HG03045 (cell line): ENCODE measurements around the gene CELF4.

Source experiments
- ATAC-seq: cut with Tn5 transposase; IDR thresholded peaks from one replicate; pipeline ENCODE4 v1.9.1; 2021; ENCODE audit warnings: mild to moderate bottlenecking, moderate library complexity; ENCODE audit not compliant: unreplicated experiment

CELF4 gene

DNA sequence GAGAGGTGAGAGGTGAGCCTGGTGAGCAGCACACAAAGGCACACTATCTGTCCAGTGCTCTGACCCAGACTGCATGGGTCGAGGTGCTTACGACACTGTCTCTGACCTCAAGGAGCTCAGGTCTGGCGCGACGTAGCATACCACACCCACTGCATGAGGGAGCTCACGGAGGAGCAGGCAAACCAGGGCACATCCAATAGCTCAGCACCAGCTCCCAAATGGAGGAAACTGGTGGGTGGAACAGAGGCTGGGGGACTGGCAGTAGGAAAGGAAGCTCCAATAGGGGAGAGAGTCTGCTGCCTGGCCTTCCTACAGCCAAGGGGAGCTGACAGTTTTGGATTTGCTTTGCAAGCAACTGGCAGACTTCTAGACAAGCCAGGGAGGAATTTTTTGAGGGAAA lies 36.3 kb downstream of the CELF4 start:
- ATAC-seq = no peak

DNA sequence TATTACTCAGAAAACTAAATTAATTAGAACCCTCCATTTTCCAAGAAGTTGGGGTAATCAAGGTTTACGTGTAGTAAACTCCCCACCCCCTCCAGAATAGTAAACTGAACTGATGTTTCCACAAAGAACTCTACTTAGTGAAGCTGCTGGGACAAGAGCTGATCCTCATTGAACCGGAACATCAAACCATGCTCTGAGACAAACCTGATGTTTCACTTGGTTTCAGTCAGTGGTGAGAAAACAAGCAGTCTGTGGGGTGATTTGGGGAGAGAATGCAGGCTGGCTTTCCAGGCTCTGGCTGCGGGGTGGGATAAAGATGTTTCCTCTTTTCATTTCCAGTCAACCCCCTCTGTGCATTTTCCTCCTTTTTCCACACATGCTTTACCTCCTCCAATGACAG lies 38.2 kb downstream of the CELF4 start:
- no peak for ATAC-seq

DNA sequence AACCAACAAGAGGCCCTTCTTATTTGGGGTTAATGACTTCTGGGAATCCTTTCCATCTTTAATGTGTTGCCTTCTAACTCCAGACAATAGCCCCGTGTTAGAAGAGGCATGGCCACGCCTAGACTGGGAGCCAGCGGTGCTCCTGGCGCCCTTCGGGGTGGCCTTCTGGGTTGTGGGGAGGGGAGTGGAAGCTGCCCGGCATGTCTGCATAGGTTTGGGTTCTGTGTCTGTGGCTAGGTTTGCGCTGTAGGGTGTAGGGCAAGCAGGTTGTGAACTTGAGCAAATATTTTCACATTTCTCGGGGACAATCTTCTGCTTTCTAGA lies 40.4 kb downstream of the CELF4 start:
- no peak for ATAC-seq

DNA sequence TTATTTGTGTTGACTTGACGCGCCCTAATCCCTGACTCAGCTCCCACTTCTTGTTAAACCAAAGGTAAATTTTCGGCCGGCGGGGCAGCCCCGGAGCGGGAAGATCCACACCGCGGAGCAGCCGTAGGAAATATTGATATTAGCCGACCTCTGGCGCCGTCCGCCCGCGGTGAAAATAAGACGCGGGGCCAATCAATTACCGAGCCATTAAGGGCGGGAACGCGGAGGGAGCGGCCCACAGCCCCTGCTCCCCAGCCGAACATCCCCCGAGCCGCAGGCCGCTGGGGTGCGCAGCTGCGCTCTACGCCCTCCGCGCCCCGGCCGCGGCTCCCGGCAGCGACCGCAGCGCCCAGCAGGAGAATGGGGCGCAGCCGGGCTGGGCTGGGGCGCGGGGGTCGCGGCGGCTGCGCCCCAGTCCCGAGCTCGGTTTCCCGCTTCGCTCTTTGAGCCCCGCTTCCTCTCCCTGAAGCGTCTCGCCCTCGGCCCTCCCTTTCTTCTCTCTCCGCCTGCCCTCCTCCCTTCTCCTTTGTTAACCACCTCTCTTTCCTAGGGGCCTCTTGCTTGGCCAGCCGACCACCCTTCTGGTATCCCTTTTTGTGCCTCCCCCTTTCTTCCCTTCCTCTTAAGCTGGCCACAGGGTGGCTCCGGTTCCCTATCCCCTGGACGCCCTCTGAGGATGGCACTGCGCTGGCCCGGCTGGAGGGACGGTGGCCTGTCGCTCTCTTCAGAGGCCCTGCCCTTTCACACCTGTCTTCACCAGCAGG lies 40.9 kb downstream of the CELF4 start:
- no peak for ATAC-seq

DNA sequence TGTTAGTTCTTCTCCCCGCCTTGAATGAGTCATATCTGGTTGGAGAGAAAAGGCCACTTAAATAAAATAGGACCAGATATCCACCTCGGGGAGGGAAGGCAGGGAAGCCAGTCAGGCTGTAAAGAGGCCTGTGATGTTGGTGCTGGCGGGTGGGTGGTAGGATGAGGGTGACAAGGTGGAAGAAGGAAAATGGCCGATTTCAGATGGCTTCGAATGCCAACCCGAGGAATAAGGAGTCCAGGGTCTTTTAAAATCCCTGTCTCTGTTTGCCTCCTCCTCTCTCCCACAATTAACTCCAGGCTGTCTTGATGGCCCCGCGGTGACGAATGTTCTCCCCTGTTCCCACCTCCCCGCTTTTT lies 41.5 kb downstream of the CELF4 start:
- no peak for ATAC-seq

DNA sequence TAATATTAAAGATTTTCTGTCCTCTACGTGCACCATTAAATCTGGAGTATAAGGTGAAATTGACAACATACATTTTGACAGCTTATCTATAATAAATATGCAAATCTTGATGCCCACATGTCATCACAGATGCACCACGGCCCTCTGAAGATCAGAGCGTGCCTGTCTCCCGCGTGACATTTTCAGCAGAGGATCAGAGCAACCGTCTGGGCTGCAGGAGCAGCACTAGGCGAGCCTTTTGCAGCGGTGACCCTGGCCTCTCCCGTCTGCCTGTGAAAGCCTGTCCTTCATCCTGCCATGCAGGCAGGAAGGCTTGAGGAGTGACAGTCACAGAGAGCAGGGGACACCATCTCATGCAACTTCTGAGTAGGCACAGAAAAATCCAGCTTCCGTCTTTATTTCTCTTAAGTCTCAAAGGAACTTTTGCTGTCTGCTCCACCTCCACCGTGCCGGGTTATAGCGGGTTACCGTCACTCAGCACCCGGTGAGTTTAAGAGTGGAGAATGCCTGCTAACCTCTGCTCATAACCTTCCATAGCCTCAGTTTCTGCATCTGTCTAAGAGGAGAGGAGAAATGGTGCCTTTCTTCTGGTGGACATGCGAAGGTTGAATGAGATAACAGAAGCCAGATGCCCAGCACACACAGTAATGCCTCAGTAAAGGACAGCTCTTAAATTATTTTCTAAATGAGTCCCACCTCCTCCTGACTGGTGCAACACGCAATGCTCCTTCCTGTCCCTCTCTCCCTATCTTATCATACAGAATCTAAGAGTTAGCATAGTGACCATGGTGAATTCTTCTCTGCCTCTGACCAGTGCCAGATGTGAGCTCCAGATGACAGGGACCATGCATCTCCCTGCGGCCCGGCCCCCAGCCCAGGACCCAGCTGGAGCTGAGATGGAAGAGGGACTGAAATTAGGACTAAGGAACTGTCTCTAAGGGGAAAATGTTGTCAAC lies 43.8 kb downstream of the CELF4 start:
- ATAC-seq = no peak

DNA sequence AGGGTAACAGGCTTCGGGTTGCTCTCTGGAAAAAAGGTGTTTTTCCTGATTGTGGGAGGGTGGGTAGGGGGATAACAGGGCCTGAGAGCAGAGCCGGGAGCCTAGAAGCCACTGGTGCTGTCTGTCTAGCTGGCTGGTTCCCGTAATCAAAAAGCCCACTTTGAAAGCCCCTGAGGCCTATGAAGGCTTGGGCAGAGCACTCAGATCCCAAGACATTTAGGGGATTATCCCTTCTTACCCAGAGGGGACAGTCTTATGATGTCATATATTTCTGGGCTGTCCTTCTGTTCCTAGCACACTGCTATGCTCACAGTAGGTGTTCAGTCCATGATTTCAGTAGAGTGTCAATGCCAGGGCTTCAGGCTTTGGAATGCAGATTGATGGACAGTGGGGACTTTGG lies 45.1 kb downstream of the CELF4 start:
- no peak for ATAC-seq

DNA sequence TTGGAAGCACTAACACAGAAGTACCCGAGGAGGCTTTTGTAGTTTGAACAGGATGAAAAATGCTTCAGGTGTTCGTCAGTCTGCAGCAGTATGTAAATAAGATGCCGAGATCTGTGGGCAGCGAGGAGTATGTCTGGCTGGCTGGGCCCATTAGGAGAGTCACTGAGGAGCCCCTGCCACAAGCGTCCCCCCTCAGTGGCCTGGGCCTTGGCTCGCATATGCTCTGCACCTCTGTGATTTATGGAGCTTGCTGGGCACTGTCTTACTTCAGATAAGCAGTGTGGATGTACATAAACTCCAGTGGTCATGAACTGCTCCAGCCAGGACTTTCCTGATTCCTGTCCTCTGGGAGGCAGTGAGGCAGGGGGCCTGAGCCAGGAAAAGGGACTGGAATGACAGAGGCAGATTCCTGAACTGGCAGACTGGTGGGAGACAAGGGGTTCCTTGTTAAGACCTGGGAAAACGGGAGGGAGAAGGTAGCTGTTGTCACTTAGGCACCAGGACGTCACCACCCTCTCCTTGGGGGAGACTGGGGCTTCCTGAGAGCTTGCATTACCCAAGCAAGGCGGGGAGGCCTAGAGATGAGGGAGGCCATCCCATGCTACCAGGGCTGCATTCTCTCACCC lies 46.0 kb downstream of the CELF4 start:
- no peak for ATAC-seq

DNA sequence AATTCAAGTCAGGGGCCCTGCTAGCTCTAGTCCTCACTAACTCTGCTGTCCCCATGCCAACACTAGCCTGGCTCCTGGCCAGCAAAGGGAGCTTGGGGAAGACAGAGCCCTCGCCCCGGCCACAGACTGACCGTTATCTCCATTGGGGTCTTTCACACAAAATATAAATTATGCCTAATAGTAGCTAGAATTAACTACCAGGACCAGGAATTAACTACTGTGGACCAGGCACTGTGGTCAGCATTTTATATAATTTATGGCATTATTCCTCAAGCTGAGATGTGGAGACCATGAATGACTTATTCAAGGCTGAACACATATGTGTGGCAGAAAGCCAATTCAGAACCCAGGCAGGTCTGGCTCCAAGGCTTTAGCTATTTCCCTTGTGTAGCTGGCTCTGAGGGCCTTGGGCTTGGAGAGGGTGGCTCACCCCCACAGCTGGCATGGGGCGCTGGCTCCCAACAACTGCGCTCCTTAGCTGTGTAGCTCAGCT lies 49.2 kb downstream of the CELF4 start:
- no peak for ATAC-seq

DNA sequence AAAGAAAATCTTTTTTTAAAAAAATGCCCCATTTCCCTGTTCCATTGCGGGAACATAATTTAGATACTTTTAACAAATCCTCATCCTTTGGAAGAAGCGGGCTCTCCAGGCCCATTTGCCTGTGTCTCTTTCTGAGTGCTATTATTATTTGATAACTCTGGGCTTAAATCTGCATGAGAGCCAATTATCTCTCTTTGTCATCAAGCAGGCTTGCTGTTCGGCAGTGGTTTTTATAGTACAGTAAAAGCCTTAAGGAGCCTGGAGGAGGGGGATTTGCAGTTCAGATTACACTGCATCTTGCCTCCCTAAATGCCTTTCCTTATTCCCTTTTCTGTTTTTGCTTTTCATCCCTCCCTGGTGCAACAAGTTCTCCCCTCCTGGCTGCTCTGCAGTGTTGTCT lies 50.6 kb downstream of the CELF4 start:
- no peak for ATAC-seq

DNA sequence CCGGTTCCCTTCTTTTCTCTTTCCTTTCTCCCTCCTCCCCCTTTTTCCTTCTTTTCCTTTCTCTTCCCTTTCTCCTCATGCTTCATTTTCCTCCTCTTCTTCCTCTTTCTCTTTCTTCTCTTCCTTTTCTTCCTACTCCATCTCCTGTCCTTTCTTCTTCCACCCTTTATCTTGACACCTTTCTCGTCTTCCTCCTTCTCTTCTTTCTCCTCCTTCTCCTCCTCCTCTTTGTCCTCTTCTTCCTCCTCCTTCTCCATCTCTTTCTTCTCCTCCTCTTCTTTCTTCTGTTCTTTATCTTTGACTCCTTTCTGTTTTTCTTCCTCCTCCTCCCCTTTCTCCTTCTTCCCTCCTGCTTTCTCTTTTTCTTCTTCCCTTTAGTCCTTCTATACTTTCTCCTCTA lies 53.2 kb downstream of the CELF4 start:
- ATAC-seq = no peak

DNA sequence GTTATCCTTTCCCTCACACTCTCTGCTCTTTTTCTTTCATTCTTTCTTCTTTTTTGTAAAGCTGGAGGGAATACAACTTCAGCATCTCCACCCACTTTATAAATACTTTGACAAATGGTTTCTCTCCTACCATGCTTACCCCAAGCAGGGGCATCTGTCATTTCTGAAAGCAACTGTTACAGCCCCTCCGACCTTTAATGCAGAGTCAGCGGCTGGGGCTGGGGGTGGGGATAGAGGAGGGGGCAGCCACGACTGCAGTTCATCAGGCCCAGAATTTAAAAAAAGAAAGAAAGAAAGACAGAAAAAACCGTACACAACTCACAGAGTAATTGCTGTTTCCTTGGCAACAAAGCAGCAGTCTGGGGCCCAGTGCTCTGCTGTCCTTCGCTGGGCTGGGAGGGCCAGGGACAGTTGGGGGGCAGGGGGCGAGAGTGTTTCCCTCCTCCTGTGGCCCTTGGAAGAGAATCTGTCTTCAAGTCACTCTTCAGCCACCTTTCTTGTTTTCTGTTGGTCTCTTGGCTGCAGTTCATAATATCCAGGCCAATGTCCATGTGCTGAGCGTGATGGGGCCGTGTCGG lies 53.8 kb downstream of the CELF4 start:
- ATAC-seq = no peak

DNA sequence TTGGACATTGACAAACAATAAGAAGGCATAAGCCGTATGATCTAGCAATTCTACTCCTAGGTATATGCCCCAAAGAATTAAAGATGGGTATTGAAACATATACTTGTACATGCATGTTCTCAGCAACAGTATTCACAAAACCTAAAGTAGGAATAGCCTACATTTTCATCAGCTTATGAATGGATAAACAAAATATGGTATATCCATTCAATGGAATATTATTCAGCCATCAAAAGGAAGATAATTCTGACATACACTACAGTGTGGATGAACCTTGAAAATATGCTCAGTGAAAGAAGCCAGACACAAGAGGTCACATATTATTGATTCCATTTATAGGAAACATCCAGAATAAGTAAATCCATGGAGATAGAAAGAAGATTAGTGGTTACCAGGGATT lies 56.0 kb downstream of the CELF4 start:
- no peak for ATAC-seq

DNA sequence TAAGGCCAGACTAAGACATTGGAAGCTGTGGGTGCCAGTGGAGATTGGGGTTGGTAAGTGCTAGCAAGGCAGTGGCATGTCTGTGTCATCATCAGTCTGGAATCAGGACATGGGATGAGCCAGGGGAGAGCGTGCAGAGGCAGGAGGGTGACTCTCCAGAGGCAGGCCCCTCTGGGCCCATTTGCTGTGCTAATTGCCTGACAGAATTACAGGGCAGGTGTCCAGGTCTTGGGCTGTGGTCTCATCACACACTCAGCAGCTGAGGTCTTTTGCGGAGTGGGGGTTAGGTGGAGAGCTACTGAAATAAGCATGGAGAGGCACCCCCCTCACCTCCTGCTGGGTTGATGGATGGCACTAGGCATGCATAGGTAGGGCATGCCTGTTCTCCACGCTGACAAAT lies 57.4 kb downstream of the CELF4 start:
- no peak for ATAC-seq

DNA sequence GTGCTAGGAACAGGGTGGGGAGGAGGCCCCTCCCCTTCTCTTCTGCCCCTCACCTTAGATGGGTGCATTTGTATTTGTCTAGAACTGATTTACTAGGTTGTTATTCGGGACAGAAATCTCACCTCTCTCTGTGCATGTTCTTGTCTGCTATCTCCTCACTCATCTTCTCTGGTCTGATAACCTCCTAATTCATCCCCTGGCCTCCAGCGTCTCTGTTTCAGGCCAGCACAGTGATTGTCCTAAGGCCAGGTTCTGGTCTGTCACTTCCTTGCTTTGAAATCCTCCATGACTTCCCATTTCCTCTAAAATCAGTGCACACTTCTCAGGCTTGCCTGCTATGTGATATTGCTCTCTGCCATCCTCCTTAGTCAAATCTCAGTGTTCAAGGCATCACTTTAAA lies 58.4 kb downstream of the CELF4 start:
- ATAC-seq = no peak

DNA sequence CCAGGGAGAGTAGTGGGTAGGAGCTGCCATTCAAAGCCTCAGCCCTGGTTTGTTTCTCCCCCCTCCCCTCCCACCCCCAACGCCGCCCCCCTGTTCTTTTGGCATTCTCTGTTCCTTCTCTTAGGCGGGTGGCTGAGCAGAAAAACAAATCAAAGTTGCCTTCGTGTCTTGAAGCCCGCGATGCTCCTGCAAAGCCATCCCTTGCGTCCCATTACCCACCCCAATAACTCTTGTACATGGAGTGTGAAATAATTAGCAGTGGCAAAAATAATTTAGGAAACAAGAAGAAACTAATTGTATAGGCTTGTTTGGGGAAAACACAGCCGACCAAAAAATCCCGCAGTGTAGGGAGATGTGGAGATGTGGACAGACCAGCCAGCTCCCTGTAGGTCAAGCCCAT lies 59.6 kb downstream of the CELF4 start:
- ATAC-seq = no peak

DNA sequence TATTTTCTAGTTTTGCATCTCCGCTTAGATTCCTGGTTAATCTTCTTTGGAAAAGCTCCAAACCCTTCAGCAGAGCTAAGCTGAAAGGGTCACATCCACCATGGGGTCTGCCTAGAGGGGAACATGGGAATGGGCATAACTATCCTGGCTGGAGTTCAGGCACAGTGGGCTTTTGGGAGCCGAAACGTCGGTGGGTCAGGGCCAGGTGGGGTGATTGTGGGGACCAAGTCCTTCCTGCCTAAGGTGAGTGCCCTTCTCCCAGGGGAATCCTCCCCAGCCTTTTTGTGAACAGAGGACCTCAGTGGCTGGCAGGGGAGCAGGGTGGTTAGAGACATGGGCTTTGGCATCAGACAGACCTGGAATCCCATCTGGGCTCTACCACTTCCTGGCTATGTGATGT lies 60.3 kb downstream of the CELF4 start:
- no peak for ATAC-seq

DNA sequence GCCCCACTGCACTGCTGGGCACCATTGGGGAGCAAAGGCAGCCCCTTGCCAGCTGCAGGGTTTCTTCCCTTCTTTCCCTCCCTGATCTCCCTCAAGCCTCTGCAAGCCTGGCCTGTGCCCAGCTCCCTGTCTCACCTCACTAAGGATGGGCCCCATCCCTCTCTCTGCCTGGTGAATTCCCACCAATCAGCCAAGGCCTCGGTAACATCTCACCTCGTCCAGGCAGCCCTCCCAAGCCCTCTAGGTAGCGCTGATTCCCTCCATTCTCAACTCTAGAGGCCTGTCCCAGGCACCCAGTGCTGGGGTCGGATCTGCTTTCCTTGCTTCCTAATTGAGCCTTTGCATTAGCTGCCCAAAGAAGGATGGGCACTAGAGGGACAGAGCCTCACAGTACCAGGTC lies 63.0 kb downstream of the CELF4 start:
- ATAC-seq = no peak

DNA sequence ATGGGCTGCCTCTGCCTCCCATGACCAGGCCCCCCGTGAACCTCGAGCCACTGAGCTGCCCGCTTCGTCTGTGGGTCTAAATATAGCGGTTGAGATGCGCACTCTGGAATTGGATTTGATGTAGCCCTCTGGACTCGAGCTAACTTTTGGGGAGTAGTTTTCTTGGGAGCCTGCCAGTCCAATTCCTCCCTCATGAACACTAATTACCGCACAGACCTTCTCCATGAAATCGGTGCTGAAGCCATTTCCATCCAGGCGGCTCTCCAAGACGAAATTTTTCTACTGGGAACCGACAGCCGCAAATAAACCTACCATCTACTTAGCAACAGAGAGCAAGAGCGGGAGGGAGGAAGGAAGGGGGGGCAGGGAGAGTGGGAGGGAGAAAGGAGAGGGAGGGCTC lies 63.6 kb downstream of the CELF4 start:
- no peak for ATAC-seq

DNA sequence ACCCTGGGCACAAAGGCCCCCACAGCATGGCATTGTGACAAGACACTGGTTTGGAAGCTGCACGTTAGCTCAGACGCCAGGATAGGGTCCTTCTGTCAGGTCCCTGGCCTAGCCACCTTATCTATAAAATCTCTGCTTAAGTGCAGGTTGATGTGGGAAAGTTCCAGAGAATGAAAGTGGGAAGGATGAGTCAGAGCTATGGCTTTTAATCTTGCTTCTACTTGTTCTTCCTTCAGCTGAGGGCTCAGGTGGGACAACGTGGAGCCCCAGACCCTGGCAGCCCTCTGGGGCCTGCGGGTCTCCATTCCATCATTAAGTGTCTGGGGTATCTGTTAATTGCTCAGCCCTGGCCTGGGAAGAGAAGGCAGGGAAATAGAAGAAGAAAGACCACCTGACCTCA lies 64.5 kb downstream of the CELF4 start:
- ATAC-seq = no peak

DNA sequence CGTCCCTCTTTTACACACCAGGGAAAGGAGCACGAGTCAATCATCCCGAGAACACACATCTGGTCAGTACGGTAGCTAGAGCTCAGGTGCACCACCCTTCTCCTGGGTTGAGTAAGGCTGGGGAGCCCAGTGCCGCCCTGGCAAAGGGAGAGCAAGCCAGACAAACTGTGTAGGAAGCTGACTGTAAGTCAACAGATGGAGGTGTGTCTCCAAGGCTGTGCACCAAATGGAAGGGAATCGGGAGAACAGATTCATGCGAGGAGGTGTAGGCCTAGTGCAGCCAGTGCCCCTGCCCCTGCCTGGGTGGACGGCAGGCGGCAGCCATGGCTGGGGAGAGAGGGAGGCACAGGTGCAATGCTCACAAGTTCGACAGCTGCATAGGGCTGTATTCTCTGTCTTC lies 65.7 kb downstream of the CELF4 start:
- no peak for ATAC-seq

DNA sequence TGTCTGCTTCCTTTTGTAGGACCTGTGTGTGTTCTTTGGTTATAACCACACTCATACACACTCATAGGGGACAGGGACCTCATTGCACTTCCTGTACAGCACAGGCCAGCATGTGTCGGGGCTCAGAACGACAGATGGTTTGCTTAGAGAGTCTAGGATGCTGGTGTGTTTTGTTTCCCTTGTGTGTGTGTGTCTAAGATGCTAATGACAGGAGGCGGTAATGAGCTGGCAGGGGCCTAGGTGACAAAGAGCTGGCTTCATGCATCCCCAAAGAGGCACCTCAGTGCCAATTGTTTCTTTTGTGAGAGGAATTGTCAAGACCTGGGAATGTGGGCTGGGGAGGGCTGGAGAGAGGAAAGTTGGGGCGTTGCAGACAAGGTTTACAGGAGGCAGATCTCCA lies 66.6 kb downstream of the CELF4 start:
- no peak for ATAC-seq
